ENCODE results near the gene GSC2.

DNA sequence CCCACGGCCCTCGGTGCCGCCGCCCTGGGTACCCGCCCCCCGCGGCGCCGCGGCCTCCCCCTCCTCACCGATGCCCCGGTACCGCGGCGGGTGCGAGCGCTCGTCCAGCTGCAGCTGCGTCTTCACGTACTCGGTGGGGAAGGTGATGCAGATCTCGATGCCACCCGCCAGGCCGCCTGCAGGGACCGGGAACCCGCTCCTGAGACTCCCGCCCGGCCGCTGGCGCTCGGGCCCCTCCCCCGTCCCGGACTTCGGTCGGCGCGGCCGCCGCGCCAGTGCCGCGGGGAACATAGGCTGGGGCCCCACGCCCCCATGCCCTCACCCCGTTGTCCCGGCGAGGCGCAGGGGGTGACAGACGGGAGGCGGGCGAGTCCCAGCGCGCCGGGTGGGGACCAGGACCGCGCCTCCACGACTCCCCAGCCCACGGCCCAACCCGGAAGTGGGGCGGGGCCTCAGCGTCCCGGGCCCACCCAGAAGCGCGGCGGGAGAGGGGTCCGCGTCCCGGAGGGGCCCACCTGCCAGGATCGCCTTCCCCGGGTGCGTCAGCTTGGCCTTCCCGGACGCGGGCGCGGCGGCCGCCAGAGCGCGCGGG lies 28.1 kb upstream of the GSC2 start:
- TF ChIP-seq SUZ12 (IDR thresholded peaks at IDR 0.05; ENCODE audit: extremely low read depth, insufficient read depth, insufficient read length) (no peak), YY1 (IDR thresholded peaks at IDR 0.05; ENCODE audit: insufficient read depth, insufficient read length) (no peak)

Data from NT2/D1 (cell line).